ENCODE measurements around the gene GPR137B.

Gene GPR137B

GRCh38 chr1:236253918-236254637 is 111.7 kb downstream of the GPR137B start:
- no peak for DNase-seq

GRCh38 chr1:236257216-236257615 is 114.9 kb downstream of the GPR137B start:
- DNase-seq = no peak

DNA sequence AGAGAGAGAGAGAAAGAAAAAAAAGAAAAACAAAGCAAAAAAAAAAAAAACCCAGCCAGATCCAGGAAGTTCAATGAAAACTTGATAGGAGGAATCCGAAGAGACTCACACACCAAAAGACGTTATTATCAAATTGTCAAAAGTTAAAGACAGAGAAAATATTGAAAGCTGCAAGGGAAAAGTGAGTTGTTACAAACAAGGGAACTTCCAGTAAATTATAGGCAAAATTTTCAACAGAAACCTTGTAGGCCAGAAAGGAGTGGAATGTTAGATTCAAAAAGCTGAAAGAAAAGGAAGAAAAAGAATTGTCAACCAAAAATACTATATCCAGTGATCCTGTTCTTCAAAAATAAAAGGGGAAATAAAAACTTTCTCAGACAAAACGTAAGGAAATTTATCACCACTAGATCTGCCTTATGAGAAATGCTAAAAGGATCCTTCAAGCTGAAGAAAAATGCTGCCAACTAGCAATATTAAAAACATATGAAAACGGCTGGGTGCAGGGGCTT is 115.8 kb downstream of the GPR137B start:
- DNase-seq = no peak
